ENCODE data around the gene FAN1. TPM values are rescaled to one million over a fixed set of nuclear protein-coding genes. Genes with fewer than 3 reads are reported as not detected.

The FAN1 gene
- total and polyA plus RNA-seq, 9 donors: 18.7 to 26.6 (median 21.0) TPM

Other genes with a start within 250 kb of the FAN1 start
- gene MTMR10, start 87.7 kb downstream of the FAN1 start, total RNA-seq: 14.8 TPM
- gene MTMR10, start 87.7 kb downstream of the FAN1 start, polyA plus RNA-seq (ENCODE audit: insufficient read depth in 1 of 8, insufficient read length in 8 of 8, low replicate concordance in 1 of 8): 10 to 100 TPM; 13.6 to 21.3 (median 16.4) TPM
- not detected for gene TRPM1, start 197.8 kb downstream of the FAN1 start, total RNA-seq
- gene TRPM1, start 197.8 kb downstream of the FAN1 start, polyA plus RNA-seq (ENCODE audit: insufficient read depth in 1 of 8, insufficient read length in 8 of 8, low replicate concordance in 1 of 8): under 1 TPM in 3 of 8 donors, not detected in 5; 0.08 to 0.71 (median 0.37) TPM